ENCODE data around the gene SMC2.

Gene SMC2

DNA sequence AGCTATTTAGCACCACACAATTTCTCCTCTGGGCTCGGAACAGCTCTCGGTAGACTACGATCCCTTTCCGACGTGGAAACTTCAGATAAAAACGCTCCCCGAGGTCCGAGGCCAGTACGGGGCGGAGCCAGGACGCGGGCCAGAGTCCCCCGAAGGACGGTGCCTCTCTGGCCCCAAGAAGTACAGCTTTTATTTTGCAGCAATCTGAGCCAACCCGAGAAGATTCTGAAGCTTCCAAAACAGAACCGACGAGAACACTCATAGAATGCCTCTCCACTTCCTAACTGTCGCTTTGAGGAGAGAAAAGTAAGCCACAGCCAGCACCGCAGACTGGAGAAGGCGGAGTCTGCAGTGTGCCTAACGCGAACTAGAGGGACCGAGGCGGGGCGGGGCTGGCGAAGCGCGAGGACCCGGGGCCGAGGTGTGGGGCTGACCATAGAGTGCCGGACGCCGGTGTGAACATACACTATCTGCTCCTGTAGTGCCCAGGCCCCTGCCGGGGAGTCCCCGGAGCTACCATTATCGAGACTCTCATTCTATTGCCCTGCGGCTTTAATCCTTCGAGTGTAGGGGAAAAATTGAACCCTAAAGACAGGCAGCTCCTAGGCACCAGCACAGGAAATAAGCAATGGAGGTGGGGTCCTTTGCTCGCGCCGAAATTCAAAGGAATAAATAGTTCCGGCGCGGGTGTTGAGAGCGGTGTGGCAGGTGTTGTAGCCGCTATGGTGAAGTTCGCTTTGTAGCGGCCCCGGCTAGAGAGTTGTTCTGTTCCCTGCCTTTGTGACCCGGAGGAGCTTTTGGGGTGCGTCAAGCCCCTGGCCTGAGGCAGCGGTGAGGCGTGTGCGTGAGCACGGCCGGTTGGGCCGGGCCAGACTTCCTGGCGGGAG is at the start of gene SMC2:
Gene SMC2 (plus strand): TSS at position 663 of the 887 bp plus-strand sequence. CDS start 1,076 bp downstream, outside the sequence.
- intact Hi-C loops (cut with DNase I): no loop called here
- DNase-seq: peak; percentile 87 to 98 (median 94)

DNA sequence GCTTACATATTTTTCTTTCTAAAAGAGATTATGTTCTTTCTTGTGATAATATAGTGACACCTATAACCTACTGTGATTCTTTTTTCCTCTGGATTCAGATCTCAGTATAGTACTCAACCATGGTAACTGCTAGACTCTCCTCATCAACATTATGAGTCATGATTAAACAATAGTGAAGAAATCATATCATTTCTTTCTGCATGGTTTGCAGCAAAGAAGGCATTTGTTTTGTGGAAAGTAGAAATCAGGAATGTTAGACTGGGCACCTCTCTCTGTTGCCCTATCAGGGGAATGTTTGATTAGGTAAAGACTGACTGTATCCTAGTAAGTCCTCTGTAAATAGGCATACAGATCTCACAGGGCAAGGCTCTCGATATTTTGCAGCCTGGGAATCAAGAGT is 25.6 kb upstream of the SMC2 start:
- DNase-seq: no peak
- intact Hi-C loops (cut with DNase I): no loop called here

DNA sequence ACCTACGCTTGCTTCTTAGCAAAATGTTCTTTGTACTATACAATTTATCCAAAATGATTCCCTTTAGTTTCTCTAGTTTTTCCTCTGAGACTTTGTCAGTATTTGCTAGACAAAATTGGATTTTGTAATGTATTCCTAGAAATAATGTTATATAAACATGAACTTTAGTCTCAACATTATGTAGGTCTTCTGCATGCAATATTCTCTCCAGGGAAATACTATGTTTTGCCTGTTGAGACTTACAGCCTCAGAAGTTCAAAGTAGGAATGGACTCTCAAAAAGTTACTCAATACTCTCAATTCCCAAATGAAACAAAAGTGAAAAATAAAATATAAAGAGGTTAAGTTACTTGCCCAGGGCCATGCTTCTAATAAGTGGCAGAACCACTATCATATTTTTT is 24.8 kb upstream of the SMC2 start:
- intact Hi-C loops (cut with DNase I): no loop called here
- DNase-seq: no peak

DNA sequence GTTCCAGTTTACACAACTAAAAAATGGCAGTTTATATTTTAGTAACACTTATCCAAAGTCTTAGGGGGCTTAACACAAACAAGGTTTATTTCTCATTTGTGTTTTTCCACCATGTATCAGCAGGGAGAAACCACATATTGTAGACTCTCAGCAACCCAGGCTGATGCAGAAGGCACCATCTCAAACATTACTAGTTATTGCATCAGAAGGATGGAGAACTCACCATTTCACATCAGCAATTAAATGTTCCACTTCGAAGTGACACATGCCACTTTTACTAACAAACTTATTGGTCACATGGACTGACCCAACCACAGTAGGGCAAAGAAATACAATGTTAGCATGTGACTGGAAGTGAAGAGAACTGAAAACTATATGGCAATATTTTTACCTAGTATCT is 22.5 kb upstream of the SMC2 start:
- no peak for DNase-seq
- intact Hi-C loops (cut with DNase I): no loop called here

DNA sequence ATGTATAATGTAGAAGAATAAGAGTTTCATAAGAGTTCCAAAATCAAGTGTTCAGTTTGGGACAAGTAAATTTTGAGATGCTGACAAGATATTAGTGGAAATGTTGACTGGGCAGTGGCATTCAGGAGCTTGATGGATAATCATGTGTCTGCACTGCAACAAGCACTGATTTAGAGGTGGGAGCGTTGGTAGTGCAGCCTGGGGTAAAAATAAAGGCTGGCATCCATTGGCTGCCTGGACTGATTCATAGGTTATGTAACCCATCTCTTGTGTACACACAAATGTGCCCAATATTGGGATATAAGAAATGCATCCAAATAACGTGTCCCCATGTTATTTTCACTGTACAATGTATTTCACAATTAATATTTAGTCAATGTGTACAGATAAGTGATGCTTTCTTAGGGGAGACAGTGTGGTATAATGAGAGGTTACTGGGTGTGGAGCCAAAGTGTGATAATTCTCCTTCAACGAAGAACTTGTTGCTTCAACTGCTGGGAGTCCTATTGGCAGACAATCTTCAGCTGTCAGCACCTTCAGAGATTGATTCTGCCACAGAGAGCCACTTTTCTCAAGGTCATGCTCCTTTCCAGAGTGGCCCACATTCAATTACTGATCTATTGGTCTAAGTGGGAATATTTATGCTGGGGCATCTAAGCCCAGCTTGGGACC is 20.9 kb upstream of the SMC2 start:
- intact Hi-C loops (cut with DNase I): no loop called here
- no peak for DNase-seq

DNA sequence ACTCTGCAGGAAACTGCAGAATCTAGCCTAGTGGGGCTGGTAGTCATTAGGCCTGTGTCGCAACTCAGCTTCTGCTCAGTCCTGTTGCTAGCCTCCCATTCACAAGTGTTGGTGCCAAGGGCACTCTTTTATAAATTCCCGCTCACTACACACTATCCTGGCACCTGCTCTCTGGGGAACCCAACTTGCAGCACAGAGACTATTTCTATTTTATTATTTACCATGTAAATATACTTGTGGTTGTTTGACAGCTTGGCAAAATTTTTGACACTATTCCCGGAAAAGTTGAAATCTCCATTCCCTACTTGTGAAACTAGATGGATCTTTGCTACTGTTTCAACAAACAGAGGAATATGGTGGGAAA is 20.4 kb upstream of the SMC2 start:
- intact Hi-C loops (cut with DNase I): no loop called here

DNA sequence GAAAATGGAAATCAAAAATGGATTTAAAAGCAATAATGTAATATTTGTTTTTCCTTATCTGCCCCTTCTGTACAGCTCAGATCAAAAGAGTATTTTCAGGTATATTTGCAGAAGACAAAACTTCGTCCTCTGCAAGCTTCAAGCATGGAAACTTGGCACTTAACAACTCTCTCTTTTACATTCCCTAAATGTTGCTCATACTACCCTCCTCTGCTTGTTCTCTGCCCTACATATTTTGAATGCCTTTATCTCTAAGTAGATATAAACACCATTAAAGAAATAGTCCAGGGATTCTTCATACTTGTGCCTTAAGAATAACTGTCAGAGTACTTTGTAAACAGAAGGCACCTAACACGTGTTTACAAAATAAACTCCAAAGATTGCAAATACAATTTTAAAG is 19.2 kb upstream of the SMC2 start:
- intact Hi-C loops (cut with DNase I): no loop called here
- DNase-seq: no peak

More for the DNA sequence above, 20.4 kb upstream of the SMC2 start:
- no peak for DNase-seq

DNA sequence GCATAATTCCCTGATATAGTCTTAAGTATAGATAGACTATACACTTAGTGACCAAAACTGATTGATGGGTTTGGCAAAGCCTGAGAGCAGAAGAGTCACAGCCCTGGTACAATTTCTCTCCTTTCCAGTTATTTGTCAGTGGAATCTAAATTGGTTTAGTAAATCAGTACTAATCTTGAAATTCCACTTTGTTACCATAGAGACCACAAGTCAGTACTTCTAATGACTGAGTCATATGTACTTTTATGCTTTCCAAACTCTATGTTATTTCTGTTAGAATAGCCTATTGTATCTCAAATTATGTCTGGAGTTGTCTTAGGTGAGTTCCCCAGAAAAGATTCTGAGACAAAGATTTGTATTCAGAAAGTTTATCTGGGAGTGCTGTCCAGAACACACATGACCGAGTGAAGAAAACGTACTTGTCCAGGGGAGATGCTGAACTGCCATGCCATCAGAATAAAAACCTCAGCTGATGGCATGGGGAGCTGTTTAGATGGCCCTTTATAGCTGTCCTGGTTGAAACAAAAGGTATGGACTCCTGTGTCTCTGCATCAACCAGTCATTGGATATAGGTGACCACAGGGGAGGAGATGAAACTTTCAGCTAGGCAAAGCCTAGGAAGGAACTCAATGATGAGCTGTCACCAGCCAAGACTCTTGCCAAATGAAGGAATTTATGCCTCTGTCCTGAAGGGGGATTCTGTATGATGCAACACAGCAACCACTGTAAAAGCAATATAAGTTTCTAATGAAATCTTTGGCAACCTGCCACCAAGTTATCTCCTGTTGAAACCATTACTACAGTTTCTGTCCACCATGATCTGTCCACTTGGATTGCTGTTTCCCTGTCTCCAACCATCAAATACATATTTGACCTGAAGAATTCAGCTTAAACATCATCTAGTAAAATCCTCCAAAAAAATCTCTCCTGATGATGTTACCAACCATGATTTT is 18.0 kb upstream of the SMC2 start:
- no peak for DNase-seq
- intact Hi-C loops (cut with DNase I): no loop called here

DNA sequence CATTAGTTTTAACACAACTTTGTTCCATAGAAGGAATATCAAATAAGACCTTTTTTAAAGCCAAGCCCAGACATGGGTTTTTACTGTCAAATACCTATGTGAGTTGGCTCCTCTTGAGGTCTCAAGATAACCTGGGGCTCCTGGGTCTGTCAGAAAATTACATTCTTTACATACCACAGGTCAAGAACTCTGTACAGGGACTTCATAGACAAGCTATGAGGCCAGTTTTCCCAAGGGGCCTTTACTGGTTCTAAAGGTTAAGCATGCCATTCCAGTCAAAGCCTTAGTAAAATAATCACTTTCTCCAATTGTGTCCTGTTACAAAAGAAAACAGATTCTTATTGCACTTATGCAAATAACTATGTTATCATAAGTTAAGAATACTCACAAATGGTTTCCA is 15.5 kb upstream of the SMC2 start:
- no peak for DNase-seq
- intact Hi-C loops (cut with DNase I): no loop called here

DNA sequence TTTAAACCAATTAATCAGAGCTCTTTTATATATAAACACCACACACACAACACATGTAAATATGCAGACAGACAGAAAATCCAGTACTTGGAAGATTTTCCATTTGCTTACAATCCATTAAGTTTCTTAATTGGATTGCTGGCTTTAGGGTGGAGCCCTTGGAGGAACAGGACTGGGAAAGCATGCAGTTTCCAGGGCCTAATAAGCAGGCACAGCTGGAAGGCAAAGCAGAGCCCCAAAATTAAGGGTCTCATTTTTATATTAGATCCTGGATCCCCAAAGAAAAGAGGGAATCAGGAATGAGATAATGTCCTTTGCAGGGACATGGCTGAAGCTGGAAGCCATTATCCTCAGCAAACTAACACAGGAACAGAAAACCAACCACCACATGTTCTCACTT is 13.1 kb upstream of the SMC2 start:
- DNase-seq: no peak
- intact Hi-C loops (cut with DNase I): no loop called here

DNA sequence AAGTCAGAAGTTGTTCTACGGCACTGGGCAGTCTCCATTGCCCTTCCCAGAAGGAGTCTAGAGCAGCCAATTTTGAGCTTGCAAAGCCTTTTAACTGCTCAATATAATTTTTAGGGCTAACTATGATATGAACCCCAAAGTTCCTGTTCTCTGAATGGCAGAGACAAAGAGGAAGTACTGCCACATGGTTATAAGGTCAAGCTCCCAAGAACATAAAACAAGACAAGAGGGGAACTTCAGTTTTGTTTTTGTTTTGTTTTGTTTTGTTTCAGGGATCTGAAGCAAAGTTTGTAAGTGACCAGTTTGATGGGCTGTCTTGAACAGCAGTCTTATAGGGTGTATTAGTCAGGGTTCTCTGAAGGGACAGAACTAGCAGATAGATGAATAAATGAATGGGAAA is 11.9 kb upstream of the SMC2 start:
- intact Hi-C loops (cut with DNase I): no loop called here

DNA sequence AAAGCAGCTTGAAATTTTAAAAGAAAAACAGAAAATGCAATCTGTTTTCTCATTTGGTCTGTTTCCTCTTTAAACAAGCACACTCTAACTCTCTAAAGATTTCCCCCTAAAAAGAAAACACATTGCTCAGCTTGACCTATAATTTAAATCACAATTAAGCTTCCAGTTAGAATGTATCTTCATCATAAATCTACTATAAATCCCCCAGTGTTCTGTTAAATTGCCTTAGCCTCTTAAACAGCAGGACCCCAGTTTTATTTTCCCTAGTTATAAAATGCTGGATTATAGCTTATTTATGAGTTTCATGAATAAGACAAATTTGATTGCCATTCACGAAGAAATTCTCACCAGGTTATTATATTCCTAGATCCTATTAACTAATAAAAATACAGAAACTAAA is 8.6 kb upstream of the SMC2 start:
- intact Hi-C loops (cut with DNase I): no loop called here
- DNase-seq: no peak

More for the DNA sequence above, 11.9 kb upstream of the SMC2 start:
- no peak for DNase-seq

DNA sequence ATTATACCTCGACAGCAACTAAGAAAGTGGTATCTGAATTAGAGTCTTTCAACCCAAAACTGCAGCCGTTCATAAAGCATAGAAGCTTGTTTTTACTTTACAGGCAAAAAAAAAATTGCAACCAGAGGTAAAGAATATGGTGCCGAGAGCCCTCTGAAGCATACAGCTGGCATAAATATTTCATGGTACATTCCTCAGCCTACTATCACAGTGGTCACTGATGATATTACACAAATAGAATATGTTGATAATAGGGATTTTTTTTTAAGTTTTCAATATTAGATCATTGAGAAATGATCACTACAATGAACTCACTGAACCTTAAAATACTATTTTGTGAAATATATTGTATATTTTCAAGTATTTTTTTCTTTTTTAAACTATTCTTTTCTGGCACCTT is 6.2 kb upstream of the SMC2 start:
- DNase-seq: no peak
- intact Hi-C loops (cut with DNase I): no loop called here

DNA sequence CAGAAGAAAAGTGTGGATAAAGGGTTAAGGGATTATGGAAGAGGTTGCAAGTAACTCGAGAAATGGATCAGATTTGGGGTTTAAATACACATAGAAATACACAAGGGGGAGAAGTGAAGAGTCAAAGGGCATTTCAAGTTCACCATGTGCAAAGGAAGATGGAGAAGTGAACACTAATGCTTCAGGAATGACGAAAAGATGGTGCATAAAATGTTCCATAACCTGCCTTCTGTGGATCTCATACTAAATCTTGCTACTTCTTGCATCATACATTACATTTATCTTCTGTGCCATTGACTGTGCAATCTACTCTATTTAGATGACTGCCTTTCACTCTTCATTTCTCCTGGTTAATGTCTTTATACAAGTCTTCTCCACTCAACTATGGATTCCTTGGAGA is 5.7 kb upstream of the SMC2 start:
- DNase-seq: no peak
- intact Hi-C loops (cut with DNase I): no loop called here

DNA sequence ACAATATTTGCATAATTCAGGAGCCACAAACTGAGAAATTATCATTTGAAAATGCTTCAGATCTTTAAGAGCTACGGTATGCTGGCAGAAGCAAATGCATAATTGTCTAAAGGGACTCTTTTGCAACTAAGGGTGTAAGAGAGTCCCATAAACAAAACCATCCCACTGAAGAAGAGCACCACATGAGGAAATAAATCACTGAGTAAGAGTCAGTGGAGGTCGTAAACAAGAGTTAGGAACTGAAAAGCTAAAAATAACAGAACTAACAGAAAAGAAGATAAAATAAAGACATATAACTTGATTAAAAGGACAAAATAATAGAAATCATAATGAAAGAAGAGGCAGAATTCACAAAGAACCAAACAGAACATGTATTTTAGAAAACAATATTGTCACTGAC is 3.5 kb upstream of the SMC2 start:
- no peak for DNase-seq
- intact Hi-C loops (cut with DNase I): no loop called here

DNA sequence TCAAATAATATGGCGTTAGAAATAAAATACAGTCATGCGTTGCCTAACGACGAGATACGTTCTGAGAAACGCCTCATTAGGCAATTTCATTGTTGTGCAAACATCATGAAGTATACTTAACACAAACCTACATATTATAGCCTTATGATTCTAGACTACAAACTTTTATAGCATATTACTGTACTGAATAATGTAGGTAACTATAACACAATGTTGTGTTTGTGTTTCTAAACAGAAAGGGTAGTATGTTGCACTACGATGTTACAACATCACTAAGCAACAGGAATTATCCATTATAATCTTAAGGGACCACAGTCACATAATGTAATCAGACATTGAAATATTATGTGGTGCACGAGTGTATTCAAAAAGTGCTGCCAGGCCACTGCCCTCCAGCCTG is 3.0 kb upstream of the SMC2 start:
- DNase-seq: no peak
- intact Hi-C loops (cut with DNase I): no loop called here

DNA sequence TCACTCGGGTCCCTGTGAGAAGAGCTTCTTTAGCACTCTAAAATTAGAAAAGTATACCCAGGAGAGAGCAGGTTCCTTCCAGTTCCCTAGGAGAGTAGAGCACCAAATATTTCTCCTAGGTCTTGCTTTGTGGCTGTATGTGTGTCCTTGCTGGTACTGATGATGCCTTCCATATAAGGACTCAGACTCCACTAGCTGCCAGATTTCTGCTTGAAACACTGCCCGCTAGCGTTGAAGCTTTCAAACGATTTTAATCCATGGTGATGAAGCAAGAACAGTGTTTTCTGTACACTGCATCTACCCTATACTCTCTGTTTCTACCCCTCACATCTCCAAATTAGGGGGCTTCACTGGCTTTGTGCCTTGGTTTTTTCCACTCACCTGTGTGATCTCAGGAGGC is 2.4 kb upstream of the SMC2 start:
- peak in 14 of 42 donors; percentile 8 to 55 (median 21) for DNase-seq
- intact Hi-C loops (cut with DNase I): no loop called here

DNA sequence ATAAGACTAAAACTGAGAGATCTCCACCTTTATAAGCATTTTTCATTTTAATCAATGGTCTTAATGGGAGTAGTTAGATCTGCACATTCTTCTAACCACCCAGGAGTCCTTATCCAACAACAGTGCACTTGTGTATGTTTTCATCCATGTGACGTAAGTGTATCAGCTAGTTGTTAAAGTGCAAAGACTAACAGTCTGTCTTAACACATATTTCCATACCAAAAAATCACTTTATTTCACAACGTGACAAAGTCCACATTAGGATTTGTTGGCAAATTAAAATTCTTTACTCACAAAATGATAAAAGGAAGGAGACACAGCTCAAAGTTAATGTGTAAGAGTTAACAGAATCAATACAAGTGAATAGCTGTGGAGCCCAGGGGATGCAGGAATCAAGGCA is 1.9 kb upstream of the SMC2 start:
- no peak for DNase-seq
- intact Hi-C loops (cut with DNase I): no loop called here

DNA sequence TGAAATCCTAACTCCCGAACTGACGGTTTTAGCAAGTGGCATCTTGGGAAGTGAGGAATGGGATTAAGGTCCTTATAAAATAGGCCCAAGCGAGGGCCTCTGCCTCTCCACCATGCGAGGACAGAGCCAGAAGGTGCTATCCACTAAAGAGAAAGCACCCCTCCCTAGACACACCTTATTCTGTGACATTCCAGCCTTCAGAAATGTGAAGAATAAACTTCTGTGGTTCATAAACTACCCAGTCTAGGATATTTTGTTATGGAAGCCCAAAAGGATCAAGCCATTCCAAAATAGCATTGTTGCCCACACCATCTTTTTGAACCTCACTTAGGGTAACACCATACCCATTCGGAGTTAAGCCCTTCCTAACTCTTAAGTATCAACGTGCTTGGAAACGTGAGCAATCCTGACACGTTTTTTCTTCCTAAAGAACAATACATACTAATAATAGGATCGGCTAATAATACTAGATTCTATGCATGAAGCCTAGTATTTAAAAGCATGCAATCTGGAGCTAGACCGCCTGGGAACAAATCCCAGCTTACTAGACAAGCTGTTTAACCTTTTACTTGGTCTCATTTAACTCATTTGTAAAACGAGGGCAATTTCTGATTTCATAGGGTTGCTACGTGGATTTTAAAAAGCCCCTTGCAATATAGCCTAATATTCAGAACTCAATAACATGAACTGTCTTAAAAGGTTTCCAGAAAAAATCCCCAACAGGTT is 1.1 kb upstream of the SMC2 start:
- intact Hi-C loops (cut with DNase I): no loop called here
- peak in 4 of 42 donors; percentile 3 to 13 (median 6) for DNase-seq

Data from head of caudate nucleus (tissue), 42 donors.